ENCODE data around the gene KMT2A. TPM values are rescaled to one million over a fixed set of nuclear protein-coding genes. Genes with fewer than 3 reads are reported as not detected.

KMT2A gene
- total and polyA plus RNA-seq, 2 experiments from 2014 or later = 34.3 to 72.2 TPM

DNA sequence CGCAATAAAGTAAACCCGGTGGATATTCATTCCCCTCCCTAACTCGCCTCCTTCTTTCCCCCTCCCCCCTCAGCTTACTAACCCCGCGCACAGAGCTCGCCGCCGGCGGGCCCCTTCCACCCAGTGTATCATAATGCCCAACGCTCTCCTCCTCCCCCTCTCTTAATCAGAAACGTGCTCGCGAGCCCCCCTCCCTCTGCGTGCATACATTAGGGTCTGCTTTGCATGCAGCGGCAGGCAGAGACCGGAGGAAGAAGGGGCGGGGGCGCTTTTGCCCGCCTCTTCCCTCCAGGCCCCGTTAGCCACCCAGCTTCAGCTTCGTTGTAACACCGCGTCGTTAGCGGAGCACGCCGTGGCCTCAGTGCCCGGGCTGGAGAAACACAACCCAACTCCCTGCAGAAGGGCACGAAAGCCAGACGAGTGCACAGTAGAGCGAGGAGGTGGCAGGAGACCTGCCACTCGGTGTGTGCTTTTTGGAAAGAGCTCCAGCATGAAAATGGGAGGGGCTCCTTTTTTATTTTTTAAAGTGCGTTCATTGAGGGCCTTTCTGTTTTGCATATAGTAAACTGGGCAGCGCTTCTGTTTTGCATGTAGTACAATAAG lies 901 bp upstream of the KMT2A start (continued):
- TF ChIP-seq, protein P1, sequence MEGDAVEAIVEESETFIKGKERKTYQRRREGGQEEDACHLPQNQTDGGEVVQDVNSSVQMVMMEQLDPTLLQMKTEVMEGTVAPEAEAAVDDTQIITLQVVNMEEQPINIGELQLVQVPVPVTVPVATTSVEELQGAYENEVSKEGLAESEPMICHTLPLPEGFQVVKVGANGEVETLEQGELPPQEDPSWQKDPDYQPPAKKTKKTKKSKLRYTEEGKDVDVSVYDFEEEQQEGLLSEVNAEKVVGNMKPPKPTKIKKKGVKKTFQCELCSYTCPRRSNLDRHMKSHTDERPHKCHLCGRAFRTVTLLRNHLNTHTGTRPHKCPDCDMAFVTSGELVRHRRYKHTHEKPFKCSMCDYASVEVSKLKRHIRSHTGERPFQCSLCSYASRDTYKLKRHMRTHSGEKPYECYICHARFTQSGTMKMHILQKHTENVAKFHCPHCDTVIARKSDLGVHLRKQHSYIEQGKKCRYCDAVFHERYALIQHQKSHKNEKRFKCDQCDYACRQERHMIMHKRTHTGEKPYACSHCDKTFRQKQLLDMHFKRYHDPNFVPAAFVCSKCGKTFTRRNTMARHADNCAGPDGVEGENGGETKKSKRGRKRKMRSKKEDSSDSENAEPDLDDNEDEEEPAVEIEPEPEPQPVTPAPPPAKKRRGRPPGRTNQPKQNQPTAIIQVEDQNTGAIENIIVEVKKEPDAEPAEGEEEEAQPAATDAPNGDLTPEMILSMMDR (conservative IDR thresholded peaks at IDR 0.05; ENCODE audit: low read depth in 2 of 2) = no peak
- TF ChIP-seq ZNF331 (CRISPR knock-in tag; IDR thresholded peaks at IDR 0.05; ENCODE audit: low read depth) (no peak), POLR2AphosphoS5 (IDR thresholded peaks at IDR 0.05; ENCODE audit: low read depth) (peak; percentile 79)

DNA sequence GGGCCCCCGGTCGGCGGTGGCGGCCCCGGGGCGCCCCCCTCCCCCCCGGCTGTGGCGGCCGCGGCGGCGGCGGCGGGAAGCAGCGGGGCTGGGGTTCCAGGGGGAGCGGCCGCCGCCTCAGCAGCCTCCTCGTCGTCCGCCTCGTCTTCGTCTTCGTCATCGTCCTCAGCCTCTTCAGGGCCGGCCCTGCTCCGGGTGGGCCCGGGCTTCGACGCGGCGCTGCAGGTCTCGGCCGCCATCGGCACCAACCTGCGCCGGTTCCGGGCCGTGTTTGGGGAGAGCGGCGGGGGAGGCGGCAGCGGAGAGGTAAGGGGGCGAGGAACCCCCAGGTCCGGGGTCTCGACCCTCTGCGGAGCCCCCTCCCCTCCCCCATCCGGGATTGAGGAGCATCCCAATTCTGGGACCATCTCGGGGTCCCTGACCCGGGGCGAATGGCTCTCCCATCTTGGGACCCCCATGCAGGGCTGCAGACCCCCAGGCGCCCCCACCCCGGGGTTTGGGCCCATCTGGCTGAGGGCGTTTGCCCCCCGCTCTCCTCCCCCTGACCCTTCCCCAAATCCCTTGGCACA lies 431 bp downstream of the KMT2A start:
- H4K20me1 ChIP-seq (replicated peaks; ENCODE audit: insufficient read depth) = peaks cover 42% of the 10 kb centered on the region
- 0 out of 2 replicates have a peak overlapping the region, but pooled peaks have one; percentile 45 for H3K27ac ChIP-seq (ENCODE audit: low read depth)

More for the DNA sequence above, 431 bp downstream of the KMT2A start:
- H3K4me1 Mint-ChIP-seq = peaks cover 35% of the 10 kb centered on the region
- Histone ChIP-seq H3K4me3 (peak overlapping the region; percentile 77), H3F3A (replicated peaks; ENCODE audit: low read depth) (peaks cover 11% of the 10 kb centered on the region; the same call in 1 of the 2 replicates), H3K36me3 (ENCODE audit: insufficient read depth) (peaks cover 4% of the 10 kb centered on the region; the same call in 1 of the 2 replicates), H3K9me2 (ENCODE audit: insufficient read depth) (no peaks in the 10 kb centered on the region), H3K4me1 (ENCODE audit: insufficient read depth) (peaks cover 42% of the 10 kb centered on the region), H3K4me2 (peak overlapping the region; percentile 96), H2AFZ (no peak overlapping the region), H3K27me3 (ENCODE audit: insufficient read depth) (peaks cover 14% of the 10 kb centered on the region), H3K79me2 (replicated peaks; ENCODE audit: insufficient read depth) (peaks cover 51% of the 10 kb centered on the region)
- H3K36me3 Mint-ChIP-seq (ENCODE audit: low read depth) = peaks cover 20% of the 10 kb centered on the region
- peaks cover 16% of the 10 kb centered on the region for H3K27me3 Mint-ChIP-seq (ENCODE audit: insufficient read depth, low read depth, poor library complexity)
- DNase-seq (ENCODE audit: low spot score) = peak; percentile 18
- no peaks in the 10 kb centered on the region; the same call in 2 of the 3 replicates for H3K9me3 Mint-ChIP-seq
- peak overlapping the region; percentile 97 for H3K4me3 Mint-ChIP-seq
- ATAC-seq = no peak
- TF ChIP-seq, protein P1 (conservative IDR thresholded peaks at IDR 0.05; ENCODE audit: low read depth in 2 of 2) = no peak
- TF ChIP-seq POLR2AphosphoS5 (IDR thresholded peaks at IDR 0.05; ENCODE audit: low read depth) = 0 out of 2 replicates have a peak, but pooled peaks have one; percentile 2
- peak overlapping the region; percentile 93; the same call in 1 of the 2 replicates for H3K27ac Mint-ChIP-seq
